Measurements from ENCODE around the gene TKT. TPM values are rescaled to one million over a fixed set of nuclear protein-coding genes. Genes with fewer than 3 reads are reported as not detected.

The TKT gene
- total and polyA plus RNA-seq, 2 of the 13 experiments (the other 11 are each of a cell fraction or from before 2014, with no cell fraction given) = 150 to 238 TPM

DNA sequence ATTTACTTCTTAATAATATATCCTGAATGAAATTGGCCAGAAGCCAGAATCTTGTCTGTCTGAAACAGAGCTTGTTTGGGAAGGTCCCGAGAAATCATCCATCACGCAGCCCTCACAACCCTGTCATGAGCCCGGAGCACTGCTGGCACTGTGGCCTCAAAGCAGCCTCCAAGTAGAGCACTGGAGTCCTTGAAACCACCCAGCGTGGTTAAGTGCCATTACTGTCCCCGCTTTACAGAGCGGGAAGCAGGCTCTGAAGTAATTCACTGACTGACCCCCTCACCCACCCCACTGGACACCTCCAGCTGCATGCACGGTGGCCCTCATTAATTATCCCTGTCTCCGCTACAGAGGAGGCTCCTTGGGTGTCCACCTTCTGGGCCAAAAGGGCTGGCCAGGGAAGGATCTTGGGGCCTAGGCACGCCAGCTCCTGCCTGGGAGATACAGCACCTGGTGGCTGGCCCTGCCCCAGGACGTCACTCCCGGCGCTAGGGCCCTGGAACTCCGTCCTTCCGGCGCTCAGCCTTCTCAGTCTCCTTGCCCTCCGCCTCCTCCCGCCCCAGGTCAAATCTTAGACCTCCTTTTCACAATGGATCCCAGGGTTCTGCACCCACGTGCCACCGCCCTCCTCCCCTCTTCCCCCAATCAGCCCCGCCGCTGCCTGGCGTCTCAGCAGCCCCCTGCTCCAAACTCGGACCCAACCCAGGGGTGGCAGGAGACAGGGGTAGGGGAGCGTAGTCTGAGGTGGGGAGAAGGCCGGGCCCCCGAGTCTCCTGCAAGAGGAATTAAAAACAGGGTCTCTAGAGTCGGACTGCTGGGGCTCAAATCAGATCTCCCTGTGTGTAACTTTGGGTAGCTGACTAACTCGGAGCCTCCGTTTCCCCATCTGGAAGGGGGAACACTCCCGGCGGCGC, 1.1 kb downstream of the TKT start (continued):
- TF ChIP-seq ASH2L (IDR thresholded peaks at IDR 0.05; ENCODE audit: insufficient read length, low read depth, low read length) = peak; percentile 34
- TF ChIP-seq ZSCAN25 (CRISPR knock-in tag; IDR thresholded peaks at IDR 0.05) = no peak
- 0 out of 2 replicates have a peak, but pooled peaks have one; percentile 42 for TF ChIP-seq ZSCAN21 (CRISPR knock-in tag; IDR thresholded peaks at IDR 0.05; ENCODE audit: borderline replicate concordance)

- H3K36me3 ChIP-seq (replicated peaks in 1 of 2; ENCODE audit: control insufficient read depth in 1 of 2, insufficient read depth in 2 of 2, low read length in 2 of 2) = peaks cover 0 to 1% of the 10 kb centered on the region in 2 experiments; a peak in 2 of 5 replicates
- ATAC-seq (no peak), FAIRE-seq (no peak), DNase-seq (ENCODE audit: low spot score) (no peak)
- in situ Hi-C loops (cut with HindIII; ENCODE audit: extremely low pct_ligation_motif_present, low pct_unique_long_range_greater_than_20kb) (no loop called here), intact Hi-C loops (cut with micrococcal nuclease; ENCODE audit: unreplicated experiment) (no loop called here)
- peak overlapping the region; percentile 80 for H3K9ac ChIP-seq (ENCODE audit: insufficient read depth, low read depth, low read length)
- H4K20me1 ChIP-seq (ENCODE audit: insufficient read depth, low read length) = peaks cover 57% of the 10 kb centered on the region
- BruUV-seq (replicated peaks) = TSS peak; percentile 55
- POLR2A ChIA-PET = interaction anchor here (0.9 to 2.6 kb wide), 3 partner anchors 10 to 16 kb away, joined by 4 to 9 read pairs (median 5); no protein-coding TSS in a partner anchor
- no peaks in the 10 kb centered on the region; a peak in 1 of 5 replicates for H3K27me3 ChIP-seq (ENCODE audit: control insufficient read depth in 1 of 2, insufficient read depth in 2 of 2, low read length in 2 of 2)
- CTCF ChIA-PET (ENCODE audit: low intra/inter-chr PET ratio, low total read pairs) = no interaction called here
- WGBS (ENCODE audit: low lambda C conversion rate) = 35% methylated on average over 7 of the region's 7 CpGs
- no peak overlapping the region for H2AFZ ChIP-seq (ENCODE audit: low read length)
- H3K4me2 ChIP-seq (ENCODE audit: low read depth, low read length) = peak overlapping the region; percentile 97
- peaks cover 81% of the 10 kb centered on the region for H3K4me1 ChIP-seq (ENCODE audit: insufficient read depth, low read length)
- peak overlapping the region; percentile 63 for H3K27ac ChIP-seq (ENCODE audit: extremely low read length, insufficient read depth, low read length)
- peaks cover 63% of the 10 kb centered on the region for H3K79me2 ChIP-seq (ENCODE audit: insufficient read depth, low read length)
- no peaks in the 10 kb centered on the region for H3K9me3 ChIP-seq (ENCODE audit: low read length)
- H3K4me3 ChIP-seq (replicated peaks in 1 of 3; ENCODE audit: insufficient read depth in 1 of 3, low read depth in 2 of 3, low read length in 3 of 3) = peak overlapping the region; percentile 89 to 97 (median 93)
- no peak for TF ChIP-seq CBX2 (IDR thresholded peaks at IDR 0.05; ENCODE audit: low read depth, low read length)
- no peak for TF ChIP-seq CBX2 (CRISPR knock-in tag; IDR thresholded peaks at IDR 0.05; ENCODE audit: low read depth)
- no peak for TF ChIP-seq FOSL2 (CRISPR knock-in tag; IDR thresholded peaks at IDR 0.05)
- no peak for TF ChIP-seq KLF6 (CRISPR knock-in tag; IDR thresholded peaks at IDR 0.05)
- 0 out of 2 replicates have a peak, but pooled peaks have one; percentile 28 for TF ChIP-seq ZNF451 (CRISPR knock-in tag; IDR thresholded peaks at IDR 0.05)
- TF ChIP-seq NCOA2 (CRISPR knock-in tag; IDR thresholded peaks at IDR 0.05) = no peak
- no peak for TF ChIP-seq REL (CRISPR knock-in tag; conservative IDR thresholded peaks at IDR 0.05)
- TF ChIP-seq ZUFSP (CRISPR knock-in tag; IDR thresholded peaks at IDR 0.05; ENCODE audit: borderline replicate concordance) = no peak
- TF ChIP-seq HOXA5 (CRISPR knock-in tag; IDR thresholded peaks at IDR 0.05) = no peak
- TF ChIP-seq, protein P1, sequence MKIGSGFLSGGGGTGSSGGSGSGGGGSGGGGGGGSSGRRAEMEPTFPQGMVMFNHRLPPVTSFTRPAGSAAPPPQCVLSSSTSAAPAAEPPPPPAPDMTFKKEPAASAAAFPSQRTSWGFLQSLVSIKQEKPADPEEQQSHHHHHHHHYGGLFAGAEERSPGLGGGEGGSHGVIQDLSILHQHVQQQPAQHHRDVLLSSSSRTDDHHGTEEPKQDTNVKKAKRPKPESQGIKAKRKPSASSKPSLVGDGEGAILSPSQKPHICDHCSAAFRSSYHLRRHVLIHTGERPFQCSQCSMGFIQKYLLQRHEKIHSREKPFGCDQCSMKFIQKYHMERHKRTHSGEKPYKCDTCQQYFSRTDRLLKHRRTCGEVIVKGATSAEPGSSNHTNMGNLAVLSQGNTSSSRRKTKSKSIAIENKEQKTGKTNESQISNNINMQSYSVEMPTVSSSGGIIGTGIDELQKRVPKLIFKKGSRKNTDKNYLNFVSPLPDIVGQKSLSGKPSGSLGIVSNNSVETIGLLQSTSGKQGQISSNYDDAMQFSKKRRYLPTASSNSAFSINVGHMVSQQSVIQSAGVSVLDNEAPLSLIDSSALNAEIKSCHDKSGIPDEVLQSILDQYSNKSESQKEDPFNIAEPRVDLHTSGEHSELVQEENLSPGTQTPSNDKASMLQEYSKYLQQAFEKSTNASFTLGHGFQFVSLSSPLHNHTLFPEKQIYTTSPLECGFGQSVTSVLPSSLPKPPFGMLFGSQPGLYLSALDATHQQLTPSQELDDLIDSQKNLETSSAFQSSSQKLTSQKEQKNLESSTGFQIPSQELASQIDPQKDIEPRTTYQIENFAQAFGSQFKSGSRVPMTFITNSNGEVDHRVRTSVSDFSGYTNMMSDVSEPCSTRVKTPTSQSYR (CRISPR knock-in tag; IDR thresholded peaks at IDR 0.05; ENCODE audit: borderline replicate concordance) = peak; percentile 76; the same call in 1 of the 2 replicates
- TF ChIP-seq ZFP37 (CRISPR knock-in tag; IDR thresholded peaks at IDR 0.05; ENCODE audit: borderline replicate concordance) = 0 out of 2 replicates have a peak, but pooled peaks have one; percentile 18
Observed at GRCh38 chr3:53253707-53254508, 1.9 kb downstream of the TKT start.
